ENCODE measurements around the gene STOML1. TPM values are rescaled to one million over a fixed set of nuclear protein-coding genes. Genes with fewer than 3 reads are reported as not detected.

STOML1 gene
- total RNA-seq, 1 experiment from 2014 or later: 5.0 TPM

- H3K4me2 ChIP-seq (ENCODE audit: low read length): no peak overlapping the region
- H3K27ac ChIP-seq (ENCODE audit: low read depth, low read length): no peak overlapping the region
- H2AFZ ChIP-seq (ENCODE audit: low read depth, low read length, poor library complexity, severe bottlenecking): no peak overlapping the region
- H4K20me1 ChIP-seq (ENCODE audit: insufficient read depth): no peaks in the 10 kb centered on the region
- no peak overlapping the region for H3K4me3 ChIP-seq (replicated peaks in 1 of 2; ENCODE audit: low read depth in 1 of 2, low read length in 2 of 2)
- H3K4me1 ChIP-seq (ENCODE audit: control insufficient read depth in 1 of 2, insufficient read depth in 2 of 2, low read length in 2 of 2): no peaks in the 10 kb centered on the region
- RAD21 ChIA-PET (ENCODE audit: low non-redundant PET in 1 of 2, low total read pairs in 2 of 2, uncharacterized antibody in 2 of 2, unreplicated experiment in 2 of 2): interaction anchor here in 1 of 2 experiments (0.7 kb wide), 1 partner anchor 106 kb away, joined by 4 read pairs; no protein-coding TSS in a partner anchor
- CTCF ChIA-PET: no interaction called here
- no peaks in the 10 kb centered on the region; a peak in 3 of 4 replicates for H3K36me3 ChIP-seq (ENCODE audit: control insufficient read depth in 1 of 2, insufficient read depth in 2 of 2, low read length in 2 of 2)
- ATAC-seq (no peak), DNase-seq (ENCODE audit: low read depth, low spot score) (no peak)
- no peaks in the 10 kb centered on the region for H3K27me3 ChIP-seq (ENCODE audit: insufficient read depth, low read length)
- no peaks in the 10 kb centered on the region for H3K9me2 ChIP-seq (ENCODE audit: insufficient read depth)
- intact Hi-C loops (cut with micrococcal nuclease): loop anchor here (10.0 kb wide), 1 partner anchor 725 kb away; the partner anchor contains the start of gene CYP1A2
- no peaks in the 10 kb centered on the region for H3K9me3 ChIP-seq (ENCODE audit: control insufficient read depth in 1 of 2, insufficient read depth in 1 of 2, low read depth in 1 of 2, low read length in 2 of 2)
- BruUV-seq (replicated peaks): no TSS peak
- H3K9ac ChIP-seq (ENCODE audit: low read length): no peak overlapping the region
- no peaks in the 10 kb centered on the region for H3K79me2 ChIP-seq (ENCODE audit: insufficient read depth, low read length)
- TF ChIP-seq TCF7L2 (IDR thresholded peaks at IDR 0.05; ENCODE audit: borderline replicate concordance, extremely low read depth, insufficient read depth, insufficient read length) (no peak), POLR2AphosphoS5 (IDR thresholded peaks at IDR 0.05; ENCODE audit: low read depth, low read length) (no peak), ZNF274 (IDR thresholded peaks at IDR 0.05; ENCODE audit: low read depth, low read length) (no peak)
- POLR2A ChIA-PET: no interaction called here
These were observed 27.6 kb upstream of the STOML1 start for GRCh38 chr15:74019734-74020133.

- H3K27me3 ChIP-seq (ENCODE audit: insufficient read depth, low read length): no peaks in the 10 kb centered on the region
- TF ChIP-seq ELF1 (IDR thresholded peaks at IDR 0.05; ENCODE audit: borderline replicate concordance, low read depth) (no peak), MAX (IDR thresholded peaks at IDR 0.05) (no peak), RAD21 (IDR thresholded peaks at IDR 0.05; ENCODE audit: low read depth) (no peak), EGR1 (IDR thresholded peaks at IDR 0.05; ENCODE audit: low read depth) (no peak), ZFX (IDR thresholded peaks at IDR 0.05) (no peak)
- intact Hi-C loops (cut with micrococcal nuclease): loop anchor here (10.0 kb wide), 1 partner anchor 731 kb away; the partner anchor contains the start of gene CYP1A2
- H3K4me2 ChIP-seq (ENCODE audit: low read length): no peak overlapping the region
- H3K27ac ChIP-seq (ENCODE audit: low read depth, low read length): no peak overlapping the region
- H3K9me3 ChIP-seq (ENCODE audit: control insufficient read depth in 1 of 2, insufficient read depth in 1 of 2, low read depth in 1 of 2, low read length in 2 of 2): peaks cover 0 to 6% of the 10 kb centered on the region in 2 experiments; a peak in 1 of 4 replicates
- CTCF ChIA-PET: interaction anchor here (1.2 kb wide), 2 partner anchors 35 to 41 kb away, joined by 3 to 6 read pairs; no protein-coding TSS in a partner anchor
- DNase-seq (ENCODE audit: low read depth, low spot score) (no peak), ATAC-seq (no peak)
- no peaks in the 10 kb centered on the region for H3K36me3 ChIP-seq (ENCODE audit: control insufficient read depth in 1 of 2, insufficient read depth in 2 of 2, low read length in 2 of 2)
- H2AFZ ChIP-seq (ENCODE audit: low read depth, low read length, poor library complexity, severe bottlenecking): no peak overlapping the region
- H3K4me3 ChIP-seq (replicated peaks in 1 of 2; ENCODE audit: low read depth in 1 of 2, low read length in 2 of 2): no peak overlapping the region
- no peaks in the 10 kb centered on the region for H4K20me1 ChIP-seq (ENCODE audit: insufficient read depth)
- BruUV-seq (replicated peaks): no TSS peak
- no peak overlapping the region for H3K9ac ChIP-seq (ENCODE audit: low read length)
- RAD21 ChIA-PET (ENCODE audit: low non-redundant PET in 1 of 2, low total read pairs in 2 of 2, uncharacterized antibody in 2 of 2, unreplicated experiment in 2 of 2): no interaction called here
- H3K9me2 ChIP-seq (ENCODE audit: insufficient read depth): no peaks in the 10 kb centered on the region
- H3K4me1 ChIP-seq (ENCODE audit: control insufficient read depth in 1 of 2, insufficient read depth in 2 of 2, low read length in 2 of 2): no peaks in the 10 kb centered on the region; a peak in 1 of 4 replicates
- POLR2A ChIA-PET: no interaction called here
- 0 out of 2 replicates have a peak, but pooled peaks cover 5% of the 10 kb centered on the region for H3K79me2 ChIP-seq (ENCODE audit: insufficient read depth, low read length)
These were observed 21.3 kb upstream of the STOML1 start for GRCh38 chr15:74013374-74013894.

Measured in HCT116 (cell line).